B cell (primary cell): ENCODE data around the gene CALML6. TPM values are rescaled to one million over a fixed set of nuclear protein-coding genes. Genes with fewer than 3 reads are reported as not detected.

Source experiments
- ATAC-seq: fragments of 200-7000 bp; cut with Tn5 transposase; one replicate; pipeline ENCODE4 v1.10.0; 2021; ENCODE audit warnings: low read depth, mild to moderate bottlenecking, moderate number of reproducible peaks, moderate library complexity
- CTCF ChIA-PET: fragments of 350-600 bp; sonication (Branson Sonifier 250); formaldehyde crosslinking; loops from one replicate; lab custom pipeline; 2021; ENCODE audit warnings: antibody characterized with exemption, inconsistent platforms; lab: Charles Lee
- POLR2A ChIA-PET: fragments of 350-600 bp; sonication (Branson Sonifier 250); formaldehyde crosslinking; loops from one replicate; lab custom pipeline; 2021; ENCODE audit warnings: antibody characterized with exemption; lab: Charles Lee
- DNase-seq: peaks from one replicate; pipeline ENCODE4 v3.0.0; 2013
- H2AFZ ChIP-seq: 2 replicates; pipeline ENCODE4 v1.6.1; 2012; ENCODE audit warnings: mild to moderate bottlenecking, low read depth, low read length; ENCODE audit not compliant: insufficient read depth, poor library complexity, severe bottlenecking
- H3K27ac ChIP-seq, 2 donors: 1 replicate in 1 of 2; 2 replicates in 1 of 2; pipeline ENCODE4 v1.5.1; 2012 to 2013; ENCODE audit warnings: low read length in 2 of 2, mild to moderate bottlenecking in 2 of 2, moderate library complexity in 1 of 2
- H3K27me3 ChIP-seq, 4 experiments: fragments of 200-600 bp in 1 of 4; sonication (generic) in 1 of 4; replicated peaks in 1 of 4; 1 replicate in 2 of 4; 2 replicates in 2 of 4; pipeline versions ENCODE4 v1.6.1 to v1.7.0; 2013 to 2016; ENCODE audit warnings: low read length in 3 of 4, mild to moderate bottlenecking in 2 of 4, mixed read lengths in 1 of 4, moderate library complexity in 1 of 4; ENCODE audit not compliant: insufficient read depth in 4 of 4, control insufficient read depth in 3 of 4; ENCODE audit errors: control extremely low read depth in 1 of 4
- H3K36me3 ChIP-seq, 2 experiments: replicated peaks in 1 of 2; 1 replicate in 1 of 2; 2 replicates in 1 of 2; pipeline versions ENCODE4 v1.6.1 to v1.7.1; 2013; ENCODE audit warnings: low read length in 1 of 2; ENCODE audit not compliant: insufficient read depth in 2 of 2, control insufficient read depth in 1 of 2; ENCODE audit errors: control extremely low read depth in 1 of 2, extremely low read depth in 1 of 2
- H3K4me1 ChIP-seq, 2 donors: fragments of 200-600 bp in 1 of 2; sonication (generic) in 1 of 2; 1 replicate in 1 of 2; 2 replicates in 1 of 2; pipeline versions ENCODE4 v1.5.1 to v1.6.1; 2013 to 2017; ENCODE audit warnings: low read length in 2 of 2; ENCODE audit not compliant: control insufficient read depth in 2 of 2, insufficient read depth in 2 of 2
- H3K4me2 ChIP-seq: replicated peaks from 2 replicates; pipeline ENCODE3; 2012; ENCODE audit warnings: mild to moderate bottlenecking, low read depth, low read length; ENCODE audit not compliant: poor library complexity, severe bottlenecking
- H3K4me3 ChIP-seq, 5 experiments: fragments of 200-600 bp in 1 of 5; sonication (generic) in 1 of 5; 1 replicate in 3 of 5; 2 replicates in 2 of 5; pipeline versions ENCODE4 v1.5.1 to v1.7.0; 2011 to 2016; ENCODE audit warnings: low read length in 4 of 5, mild to moderate bottlenecking in 4 of 5, low read depth in 2 of 5, control low read depth in 1 of 5, moderate library complexity in 1 of 5; ENCODE audit not compliant: insufficient read depth in 1 of 5; ENCODE audit errors: control extremely low read depth in 1 of 5, extremely low read depth in 1 of 5
- H3K79me2 ChIP-seq: fragments of 200-600 bp; sonication (generic); one replicate; pipeline ENCODE4 v1.6.0; 2016; ENCODE audit warnings: low read length; ENCODE audit not compliant: control insufficient read depth, insufficient read depth
- H3K9ac ChIP-seq: fragments of 200-600 bp; sonication (generic); 2 replicates; pipeline ENCODE4 v1.6.1; 2017; ENCODE audit warnings: mild to moderate bottlenecking, low read length, moderate library complexity
- H3K9me3 ChIP-seq, 3 donors: one replicate each; pipeline versions ENCODE4 v1.6.1 to v1.7.1; 2013; ENCODE audit warnings: low read length in 2 of 3; ENCODE audit not compliant: control insufficient read depth in 2 of 3, insufficient read depth in 1 of 3; ENCODE audit errors: control extremely low read depth in 1 of 3
- H4K20me1 ChIP-seq: 2 replicates; pipeline ENCODE4 v1.6.0; 2012; ENCODE audit warnings: mild to moderate bottlenecking, low read length; ENCODE audit not compliant: insufficient read depth, control insufficient read depth, poor library complexity, severe bottlenecking
- H3K27ac Mint-ChIP-seq: one replicate; pipeline ENCODE4 v1.8.0; 2021; ENCODE audit warnings: mixed read lengths
- H3K27me3 Mint-ChIP-seq: one replicate; pipeline ENCODE4 v1.8.0; 2021; ENCODE audit warnings: mixed read lengths
- H3K4me1 Mint-ChIP-seq: one replicate; pipeline ENCODE4 v1.8.0; 2021; ENCODE audit warnings: mixed read lengths
- H3K4me3 Mint-ChIP-seq: one replicate; pipeline ENCODE4 v1.8.0; 2021; ENCODE audit warnings: mixed read lengths
- H3K9me3 Mint-ChIP-seq: one replicate; pipeline ENCODE4 v1.8.0; 2022; ENCODE audit warnings: mixed read lengths; ENCODE audit not compliant: insufficient read depth
- EZH2 ChIP-seq: IDR thresholded peaks from 2 replicates; pipeline ENCODE4 v1.6.1; 2012; ENCODE audit warnings: borderline replicate concordance, low read depth, mild to moderate bottlenecking, moderate library complexity, low read length; ENCODE audit not compliant: insufficient read depth, poor library complexity, severe bottlenecking
- WGBS: methylation state at CpG from one replicate; pipeline ENCODE4 v1.1.5; 2013; ENCODE audit warnings: missing lambda C conversion rate; ENCODE audit not compliant: insufficient coverage; 5-methylcytosine and 5-hydroxymethylcytosine counted together
- intact Hi-C: fragments of 100-400 bp; cut with micrococcal nuclease; formaldehyde crosslinking; loops from one replicate; pipeline ENCODE4 v1.10.0; 2022
- polyA plus RNA-seq: library from polyadenylated mRNA; depleted of rRNA; stranded (reverse); fragments of >200 nt; gene quantifications from 2 replicates; pipeline ENCODE4 v1.2.3, GENCODE V29; 2012
- total RNA-seq, 2 donors: library from RNA; stranded (reverse); fragments of 120-200 nt in 1 of 2; gene quantifications; 1 replicate in 1 of 2; 2 replicates in 1 of 2; pipeline versions ENCODE4 v1.2.3 to v1.2.4, GENCODE V29; 2013 to 2022
- TF ChIP-seq, protein P1 (sequence below): fragments of 200-600 bp; IDR thresholded peaks from one replicate; pipeline ENCODE4 v1.8.0; 2022; ENCODE audit warnings: antibody characterized with exemption, mild to moderate bottlenecking

Gene CALML6
- total and polyA plus RNA-seq, 2 donors (not counting 1 experiment from before 2014, with no cell fraction given), result 0.64 to 2.0 TPM

DNA sequence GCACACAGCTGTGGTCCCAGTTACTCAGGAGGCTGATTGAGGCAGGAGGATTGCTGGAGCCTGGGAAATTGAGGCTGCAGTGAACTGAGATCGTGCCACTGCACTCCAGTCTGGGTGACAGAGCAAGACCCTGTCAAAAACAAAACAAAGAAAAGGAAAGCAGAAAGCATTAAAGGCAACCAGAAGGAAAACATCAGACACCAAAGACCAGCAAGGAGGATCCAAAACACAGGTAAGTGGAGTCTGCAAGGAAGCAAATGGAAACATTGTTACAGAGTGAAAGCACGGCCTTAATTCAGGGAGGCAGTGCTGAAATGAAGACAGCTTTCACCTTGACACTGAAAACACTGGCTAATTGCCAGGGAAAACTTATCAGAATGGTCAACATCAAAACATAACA, 47.7 kb downstream of the CALML6 start:
- POLR2A ChIA-PET, result no interaction called here
- H3K4me1 Mint-ChIP-seq, result no peaks in the 10 kb centered on the region
- no CpG with 5 or more reads among the region's 2 CpGs for WGBS

DNA sequence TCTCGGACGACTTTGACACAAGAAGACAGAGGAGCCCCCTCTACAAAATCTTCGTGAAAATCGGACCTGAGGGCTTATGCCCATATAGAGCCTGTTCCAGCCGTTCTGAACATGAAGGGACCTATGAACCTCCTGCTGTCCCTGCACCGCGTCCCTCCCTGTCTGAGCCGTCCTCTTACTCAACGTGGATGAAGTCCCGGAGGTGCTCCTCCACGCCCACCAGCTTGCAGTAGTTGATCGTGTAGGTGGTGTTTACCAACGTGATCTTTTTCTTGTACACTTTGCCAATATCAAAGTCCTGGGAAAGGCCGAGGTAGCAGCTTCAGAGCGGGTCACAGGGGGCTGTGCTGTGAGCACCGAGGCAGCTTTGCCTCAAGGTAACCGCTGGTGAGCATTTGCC, 48.5 kb downstream of the CALML6 start:
- no peaks in the 10 kb centered on the region for H4K20me1 ChIP-seq
- Mint-ChIP-seq H3K9me3 (no peaks in the 10 kb centered on the region), H3K27me3 (peaks cover 30% of the 10 kb centered on the region), H3K27ac (no peak overlapping the region), H3K4me1 (no peaks in the 10 kb centered on the region), H3K4me3 (no peak overlapping the region)
- no peak overlapping the region for H3K9ac ChIP-seq
- CTCF ChIA-PET, result no interaction called here
- no peaks in the 10 kb centered on the region for H3K36me3 ChIP-seq
- no peak for ATAC-seq
- no peak overlapping the region for H2AFZ ChIP-seq
- WGBS, result 85% methylated on average over 16 of the region's 17 CpGs
- no peaks in the 10 kb centered on the region for H3K4me1 ChIP-seq
- POLR2A ChIA-PET, result no interaction called here
- H3K79me2 ChIP-seq, result no peaks in the 10 kb centered on the region
- H3K9me3 ChIP-seq, result peaks cover 0 to 4% (median 0%) of the 10 kb centered on the region in 3 donors
- TF ChIP-seq EZH2, result no peak
- TF ChIP-seq, protein P1, sequence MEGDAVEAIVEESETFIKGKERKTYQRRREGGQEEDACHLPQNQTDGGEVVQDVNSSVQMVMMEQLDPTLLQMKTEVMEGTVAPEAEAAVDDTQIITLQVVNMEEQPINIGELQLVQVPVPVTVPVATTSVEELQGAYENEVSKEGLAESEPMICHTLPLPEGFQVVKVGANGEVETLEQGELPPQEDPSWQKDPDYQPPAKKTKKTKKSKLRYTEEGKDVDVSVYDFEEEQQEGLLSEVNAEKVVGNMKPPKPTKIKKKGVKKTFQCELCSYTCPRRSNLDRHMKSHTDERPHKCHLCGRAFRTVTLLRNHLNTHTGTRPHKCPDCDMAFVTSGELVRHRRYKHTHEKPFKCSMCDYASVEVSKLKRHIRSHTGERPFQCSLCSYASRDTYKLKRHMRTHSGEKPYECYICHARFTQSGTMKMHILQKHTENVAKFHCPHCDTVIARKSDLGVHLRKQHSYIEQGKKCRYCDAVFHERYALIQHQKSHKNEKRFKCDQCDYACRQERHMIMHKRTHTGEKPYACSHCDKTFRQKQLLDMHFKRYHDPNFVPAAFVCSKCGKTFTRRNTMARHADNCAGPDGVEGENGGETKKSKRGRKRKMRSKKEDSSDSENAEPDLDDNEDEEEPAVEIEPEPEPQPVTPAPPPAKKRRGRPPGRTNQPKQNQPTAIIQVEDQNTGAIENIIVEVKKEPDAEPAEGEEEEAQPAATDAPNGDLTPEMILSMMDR, result no peak
- H3K4me2 ChIP-seq, result no peak overlapping the region
- peaks cover 0 to 23% (median 1%) of the 10 kb centered on the region in 4 experiments for H3K27me3 ChIP-seq
- intact Hi-C loops, result no loop called here
- H3K27ac ChIP-seq, result no peak overlapping the region
- no peak for DNase-seq
- H3K4me3 ChIP-seq, result no peak overlapping the region

More for the DNA sequence above, 47.7 kb downstream of the CALML6 start:
- no peak for ATAC-seq
- no peak overlapping the region for H2AFZ ChIP-seq
- H3K4me1 ChIP-seq, result no peaks in the 10 kb centered on the region
- H3K36me3 ChIP-seq, result no peaks in the 10 kb centered on the region
- no peak for DNase-seq
- no peak overlapping the region for H3K9ac ChIP-seq
- no peak overlapping the region for H3K27ac Mint-ChIP-seq
- H3K27ac ChIP-seq, result no peak overlapping the region
- TF ChIP-seq, protein P1, result no peak
- no peak for TF ChIP-seq EZH2
- no peaks in the 10 kb centered on the region for H3K9me3 Mint-ChIP-seq
- peaks cover 0 to 4% (median 0%) of the 10 kb centered on the region in 3 donors for H3K9me3 ChIP-seq
- peaks cover 0 to 31% (median 1%) of the 10 kb centered on the region in 4 experiments for H3K27me3 ChIP-seq
- peaks cover 33% of the 10 kb centered on the region for H3K27me3 Mint-ChIP-seq
- H3K4me2 ChIP-seq, result no peak overlapping the region
- intact Hi-C loops, result no loop called here
- CTCF ChIA-PET, result no interaction called here
- no peaks in the 10 kb centered on the region for H4K20me1 ChIP-seq
- H3K4me3 Mint-ChIP-seq, result no peak overlapping the region
- H3K79me2 ChIP-seq, result no peaks in the 10 kb centered on the region
- no peak overlapping the region for H3K4me3 ChIP-seq
